ENCODE data around the gene CMTM2. TPM values are rescaled to one million over a fixed set of nuclear protein-coding genes. Genes with fewer than 3 reads are reported as not detected.
A peak's percentile ranks its signal among the peaks of the same experiment; 100 is the strongest.

CMTM2 gene, protein sequence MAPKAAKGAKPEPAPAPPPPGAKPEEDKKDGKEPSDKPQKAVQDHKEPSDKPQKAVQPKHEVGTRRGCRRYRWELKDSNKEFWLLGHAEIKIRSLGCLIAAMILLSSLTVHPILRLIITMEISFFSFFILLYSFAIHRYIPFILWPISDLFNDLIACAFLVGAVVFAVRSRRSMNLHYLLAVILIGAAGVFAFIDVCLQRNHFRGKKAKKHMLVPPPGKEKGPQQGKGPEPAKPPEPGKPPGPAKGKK
- not detected for total RNA-seq

DNA sequence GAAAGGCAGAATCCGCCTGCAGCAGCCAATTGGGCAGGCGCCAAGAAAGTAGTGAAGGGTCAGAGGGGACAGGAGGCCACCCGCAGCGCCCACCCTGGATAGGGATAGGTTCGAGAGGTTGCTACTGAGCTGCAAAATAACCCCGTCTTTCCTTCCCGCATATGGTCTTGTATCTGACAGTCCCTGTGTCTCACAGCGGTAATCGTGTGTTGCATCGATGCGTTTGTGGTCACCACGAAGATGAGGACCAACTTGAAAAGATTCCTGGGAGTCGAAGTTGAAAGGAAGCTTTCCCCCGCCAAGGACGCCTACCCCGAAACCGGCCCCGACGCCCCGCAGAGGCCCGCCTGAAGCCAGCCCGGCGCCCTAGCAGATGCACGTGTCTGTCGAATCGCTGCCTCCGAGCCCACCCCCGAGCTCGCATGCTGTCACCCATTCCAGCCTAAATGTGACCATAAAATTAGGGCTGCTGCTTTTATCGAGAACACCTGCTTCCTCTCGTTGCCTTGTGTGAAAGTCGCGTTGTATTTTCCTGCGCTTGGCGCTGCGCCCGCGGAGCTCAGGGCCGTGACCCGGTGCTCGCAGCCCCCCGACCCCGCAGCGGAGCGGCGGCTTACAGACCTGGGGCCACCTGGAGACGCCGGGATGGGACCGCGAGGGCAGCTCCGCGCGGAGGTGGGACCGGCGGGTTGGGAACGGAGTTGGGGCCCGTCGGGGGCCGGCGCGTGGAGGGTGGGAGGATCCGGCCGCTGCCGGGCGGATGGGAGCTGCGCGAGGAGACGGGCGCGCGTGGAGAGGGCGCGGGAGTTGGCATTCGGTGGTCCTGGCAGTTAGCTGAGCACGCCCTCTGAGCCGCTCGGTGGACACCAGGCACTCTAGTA is at the start of gene CMTM2:
CMTM2 (plus strand) TSS at position 813 of the 881 bp plus-strand sequence. CDS start 145 bp downstream, outside the sequence.
- TF ChIP-seq POLR2A (IDR thresholded peaks at IDR 0.05) (no peak), POLR2AphosphoS5 (IDR thresholded peaks at IDR 0.05) (no peak), EP300 (IDR thresholded peaks at IDR 0.05) (no peak)
- TF ChIP-seq, protein P1, sequence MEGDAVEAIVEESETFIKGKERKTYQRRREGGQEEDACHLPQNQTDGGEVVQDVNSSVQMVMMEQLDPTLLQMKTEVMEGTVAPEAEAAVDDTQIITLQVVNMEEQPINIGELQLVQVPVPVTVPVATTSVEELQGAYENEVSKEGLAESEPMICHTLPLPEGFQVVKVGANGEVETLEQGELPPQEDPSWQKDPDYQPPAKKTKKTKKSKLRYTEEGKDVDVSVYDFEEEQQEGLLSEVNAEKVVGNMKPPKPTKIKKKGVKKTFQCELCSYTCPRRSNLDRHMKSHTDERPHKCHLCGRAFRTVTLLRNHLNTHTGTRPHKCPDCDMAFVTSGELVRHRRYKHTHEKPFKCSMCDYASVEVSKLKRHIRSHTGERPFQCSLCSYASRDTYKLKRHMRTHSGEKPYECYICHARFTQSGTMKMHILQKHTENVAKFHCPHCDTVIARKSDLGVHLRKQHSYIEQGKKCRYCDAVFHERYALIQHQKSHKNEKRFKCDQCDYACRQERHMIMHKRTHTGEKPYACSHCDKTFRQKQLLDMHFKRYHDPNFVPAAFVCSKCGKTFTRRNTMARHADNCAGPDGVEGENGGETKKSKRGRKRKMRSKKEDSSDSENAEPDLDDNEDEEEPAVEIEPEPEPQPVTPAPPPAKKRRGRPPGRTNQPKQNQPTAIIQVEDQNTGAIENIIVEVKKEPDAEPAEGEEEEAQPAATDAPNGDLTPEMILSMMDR (IDR thresholded peaks at IDR 0.05): no peak
- Histone ChIP-seq H3K4me1 (peaks cover 0 to 15% (median 5%) of the 10 kb centered on the region in 3 donors), H3K27ac (no peak within 1 kb of the TSS), H3K4me3 (peak within 1 kb of the TSS in 1 of 2 donors; percentile 42), H3K27me3 (peaks cover 41% of the 10 kb centered on the region), H3K36me3 (no peaks in the 10 kb centered on the region), H3K9me3 (no peaks in the 10 kb centered on the region)
- WGBS, 2 donors (ENCODE audit: low coverage in 1 of 2): 29 to 40% methylated on average over 1 to 9 of the region's 77 CpGs
- no peak for ATAC-seq

DNA sequence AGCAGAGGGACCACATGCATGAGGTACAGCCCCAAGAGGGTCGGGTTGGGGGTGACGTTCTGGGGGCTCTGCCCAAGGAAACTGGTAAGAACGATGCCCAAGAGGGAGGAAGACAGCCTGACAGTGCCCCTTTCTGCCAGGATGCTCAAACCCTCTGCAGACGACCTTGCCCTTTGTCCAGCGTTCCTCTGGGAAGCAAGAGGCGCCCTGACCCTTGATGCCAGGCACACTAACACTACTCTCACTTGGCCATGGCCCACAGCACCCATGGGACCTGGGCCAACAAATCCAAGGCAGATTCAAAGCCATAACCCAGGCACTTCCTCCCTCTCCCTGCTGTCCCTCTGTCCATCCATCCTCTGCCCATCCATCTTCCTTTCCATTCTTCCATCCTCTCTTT is 49.8 kb upstream of the CMTM2 start:
- Histone ChIP-seq H3K4me1 (peaks cover 0 to 4% (median 0%) of the 10 kb centered on the region in 3 donors), H3K27me3 (no peaks in the 10 kb centered on the region), H3K27ac (no peak overlapping the region), H3K36me3 (peaks cover 0 to 100% of the 10 kb centered on the region in 2 donors), H3K9me3 (no peaks in the 10 kb centered on the region), H3K4me3 (no peak overlapping the region)
- 75 to 90% methylated on average over 3 to 6 of the region's 6 CpGs for WGBS, 2 donors (ENCODE audit: low coverage in 1 of 2)
- TF ChIP-seq, protein P1 (IDR thresholded peaks at IDR 0.05): no peak
- TF ChIP-seq POLR2A (IDR thresholded peaks at IDR 0.05) (no peak), EP300 (IDR thresholded peaks at IDR 0.05) (no peak), POLR2AphosphoS5 (IDR thresholded peaks at IDR 0.05) (no peak)
- ATAC-seq: no peak

DNA sequence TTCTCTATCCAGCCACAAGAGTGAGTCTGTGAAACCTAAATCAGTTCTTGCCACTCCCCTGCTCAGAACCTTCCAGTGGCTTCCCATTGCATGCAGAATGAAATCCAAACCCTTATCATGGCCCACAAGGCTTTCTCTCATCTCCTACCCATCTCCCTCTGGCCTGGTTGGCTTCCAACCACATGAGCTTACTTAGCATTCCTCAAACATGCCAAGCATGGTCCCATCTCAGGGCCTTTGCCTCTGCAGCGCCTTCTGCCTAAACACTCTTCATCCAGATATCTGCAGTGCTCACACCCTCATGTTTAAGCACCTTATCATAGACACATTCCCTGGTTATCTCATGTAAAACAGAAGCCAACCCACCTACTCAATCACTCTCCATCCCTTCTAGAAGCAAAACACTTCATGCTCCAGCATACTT is 44.9 kb upstream of the CMTM2 start:
- Histone ChIP-seq H3K4me3 (no peak overlapping the region), H3K36me3 (peaks cover 0 to 98% of the 10 kb centered on the region in 2 donors), H3K27me3 (no peaks in the 10 kb centered on the region), H3K27ac (no peak overlapping the region), H3K4me1 (no peaks in the 10 kb centered on the region), H3K9me3 (no peaks in the 10 kb centered on the region)
- no peak for TF ChIP-seq POLR2A (IDR thresholded peaks at IDR 0.05)
- no peak for TF ChIP-seq POLR2AphosphoS5 (IDR thresholded peaks at IDR 0.05)
- TF ChIP-seq, protein P1 (IDR thresholded peaks at IDR 0.05): no peak
- no peak for TF ChIP-seq EP300 (IDR thresholded peaks at IDR 0.05)
- 88 to 92% methylated on average over 1 of the region's 1 CpG for WGBS, 2 donors (ENCODE audit: low coverage in 1 of 2)
- no peak for ATAC-seq

DNA sequence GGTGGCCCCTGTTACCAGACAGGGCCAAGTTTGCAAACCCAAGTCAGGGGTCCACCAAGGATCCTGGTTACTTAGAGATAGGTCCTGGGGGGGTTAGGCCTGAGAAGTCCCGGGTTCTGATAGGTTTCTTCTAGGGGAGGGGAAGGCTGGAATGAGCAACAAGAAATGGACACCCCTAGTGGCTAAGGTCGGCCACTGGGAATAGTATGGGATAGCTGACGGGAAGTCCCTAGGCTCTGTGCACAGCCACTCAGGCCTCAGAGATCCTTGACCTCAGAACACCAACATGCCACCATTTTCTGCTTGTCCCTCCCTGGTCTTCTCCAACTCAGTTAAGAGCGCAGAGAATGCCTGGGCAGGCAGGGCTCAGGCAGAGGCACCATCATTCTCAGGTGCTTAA is 42.7 kb upstream of the CMTM2 start:
- Histone ChIP-seq H3K36me3 (peaks cover 0 to 97% of the 10 kb centered on the region in 2 donors), H3K27me3 (no peaks in the 10 kb centered on the region), H3K4me3 (no peak overlapping the region), H3K4me1 (no peaks in the 10 kb centered on the region), H3K9me3 (no peaks in the 10 kb centered on the region), H3K27ac (no peak overlapping the region)
- no peak for ATAC-seq
- WGBS, 2 donors (ENCODE audit: low coverage in 1 of 2): 80% methylated on average over 1 of the region's 4 CpGs; no CpG with 5 or more reads in 1 of the 2 donors
- TF ChIP-seq POLR2A (IDR thresholded peaks at IDR 0.05): no peak
- no peak for TF ChIP-seq POLR2AphosphoS5 (IDR thresholded peaks at IDR 0.05)
- TF ChIP-seq EP300 (IDR thresholded peaks at IDR 0.05): no peak
- TF ChIP-seq, protein P1 (IDR thresholded peaks at IDR 0.05): no peak
